AG08395 (cell line): ENCODE results near the gene PHYHD1.

Experiments
- DNase-seq: peaks from one replicate; pipeline ENCODE4 v3.0.0; 2012; ENCODE audit warnings: mixed read lengths, low spot score

The PHYHD1 gene

DNA sequence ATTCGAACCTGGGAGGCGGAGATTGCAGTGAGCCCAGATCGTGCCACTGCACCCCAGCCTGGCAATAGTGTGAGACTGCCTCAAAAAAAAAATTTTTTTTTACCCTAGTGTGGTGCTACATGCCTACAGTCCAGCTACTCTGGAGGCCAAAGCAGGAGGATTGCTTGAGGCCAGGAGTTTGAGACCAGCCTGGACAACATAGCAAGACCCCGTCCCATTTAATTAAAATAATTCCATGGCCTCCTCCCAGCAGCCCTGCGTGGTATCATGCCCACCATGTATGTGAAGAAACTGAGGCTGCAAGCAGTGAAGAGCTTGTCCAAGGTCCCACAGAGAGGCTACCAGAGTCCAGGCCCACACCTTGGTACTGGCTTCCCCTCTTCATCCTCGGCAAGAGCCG, 19.4 kb upstream of the PHYHD1 start:
- DNase-seq = no peak

DNA sequence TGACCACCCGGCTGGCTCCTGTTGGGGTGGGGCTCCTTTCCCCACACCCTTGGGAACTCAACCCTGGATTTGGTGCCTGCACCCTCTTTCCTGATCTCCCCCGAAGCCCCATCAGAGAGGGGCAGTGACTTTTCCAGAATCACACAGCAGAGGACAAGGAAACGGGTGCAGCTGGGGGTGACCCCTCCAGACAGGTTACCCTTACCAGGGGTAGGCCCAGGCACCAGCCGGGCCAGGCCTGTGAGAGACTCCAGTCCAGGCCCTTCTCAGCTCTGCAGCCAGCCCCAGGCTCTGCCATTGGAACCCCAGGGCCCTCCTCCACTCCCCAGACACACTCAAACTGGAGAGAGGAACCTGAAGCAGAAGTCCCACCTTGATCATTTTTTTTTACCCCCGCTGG, 19.0 kb upstream of the PHYHD1 start:
- DNase-seq = no peak

DNA sequence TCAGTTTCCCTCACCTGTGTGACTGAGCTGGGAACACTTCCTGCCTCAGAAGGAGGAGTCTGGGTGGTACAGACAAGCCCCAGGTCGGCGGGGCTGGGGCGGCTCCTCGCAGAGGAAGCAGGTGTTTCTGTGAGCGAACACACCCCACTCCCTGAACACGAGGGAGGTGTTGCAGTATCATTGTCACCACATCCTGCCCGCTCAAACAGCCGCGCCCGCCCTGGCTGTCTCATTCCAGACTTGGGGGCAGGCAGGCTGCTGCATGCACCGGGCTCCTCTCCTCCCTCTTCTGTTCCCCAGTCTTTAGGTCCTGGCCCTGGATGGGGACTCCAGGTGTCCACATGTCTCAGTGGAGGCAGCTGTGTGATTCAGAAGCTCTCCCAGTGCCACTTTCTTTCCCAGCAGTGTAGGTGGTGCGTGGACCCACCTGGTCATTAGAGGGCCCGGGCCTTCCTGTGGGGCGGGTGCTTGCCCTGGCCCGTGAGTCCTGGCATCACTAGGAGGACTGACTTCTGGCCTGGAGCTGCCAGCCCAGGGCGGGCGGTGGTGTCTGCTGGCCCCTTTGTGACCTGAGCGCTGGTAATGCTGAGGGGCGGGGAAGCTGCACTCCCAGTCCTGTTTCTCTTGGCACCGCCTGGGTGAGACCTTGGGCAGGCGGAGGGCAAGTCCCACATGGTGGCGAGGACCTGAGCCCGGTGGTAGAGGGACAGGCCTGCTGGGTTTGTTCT, 18.3 kb upstream of the PHYHD1 start:
- no peak for DNase-seq

DNA sequence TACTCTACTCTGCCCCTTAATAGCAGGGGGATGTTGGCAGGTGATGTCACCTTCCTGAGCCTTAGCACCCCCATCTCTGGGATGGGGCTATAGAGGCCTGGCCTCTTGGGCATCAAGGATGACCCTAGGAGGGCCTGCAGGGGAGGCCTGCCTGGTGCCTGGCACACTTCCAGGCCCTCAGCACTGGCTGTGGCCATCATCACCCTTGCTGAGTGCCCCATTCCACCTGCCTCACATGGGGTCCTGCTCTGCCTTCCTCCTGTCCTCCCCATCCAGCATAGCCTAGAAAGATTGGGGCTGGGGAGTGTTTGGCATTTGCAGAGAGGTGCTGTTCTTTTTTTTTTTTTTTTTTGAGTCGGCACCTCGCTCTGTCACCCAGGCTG, 17.7 kb upstream of the PHYHD1 start:
- no peak for DNase-seq

DNA sequence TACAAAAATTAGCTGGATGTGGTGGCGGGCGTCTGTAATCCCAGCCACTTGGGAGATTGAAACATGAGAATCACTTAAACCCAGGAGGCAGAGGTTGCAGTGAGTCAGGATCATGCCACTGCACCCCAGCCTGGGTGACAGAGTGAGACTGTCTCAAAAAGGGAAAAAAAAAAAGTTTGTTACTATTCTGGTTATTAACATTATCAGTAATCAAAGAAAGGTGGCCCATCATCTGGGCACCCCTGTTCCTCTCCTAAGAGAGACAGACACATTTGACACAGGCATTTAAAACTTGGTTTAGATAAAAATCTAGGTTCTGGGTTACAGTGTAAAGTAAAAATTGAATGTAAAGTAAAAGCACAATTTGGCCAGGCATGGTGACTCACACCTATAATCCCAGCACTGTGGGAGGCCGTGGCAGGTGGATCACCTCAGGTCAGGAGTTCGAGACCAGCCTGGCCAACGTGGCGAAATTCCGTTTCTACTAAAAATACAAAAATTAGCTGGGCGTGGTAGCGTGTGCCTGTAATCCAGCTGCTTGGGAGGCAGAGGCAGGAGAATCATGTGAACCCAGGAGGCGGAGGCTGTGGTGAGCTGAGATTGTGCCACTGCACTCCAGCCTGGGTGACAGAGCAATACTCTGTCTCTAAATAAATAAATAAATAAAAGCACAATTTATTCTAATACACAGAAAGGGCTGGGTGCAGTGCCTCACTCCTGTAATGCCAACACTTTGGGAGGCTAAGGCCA, 16.7 kb upstream of the PHYHD1 start:
- DNase-seq = no peak

DNA sequence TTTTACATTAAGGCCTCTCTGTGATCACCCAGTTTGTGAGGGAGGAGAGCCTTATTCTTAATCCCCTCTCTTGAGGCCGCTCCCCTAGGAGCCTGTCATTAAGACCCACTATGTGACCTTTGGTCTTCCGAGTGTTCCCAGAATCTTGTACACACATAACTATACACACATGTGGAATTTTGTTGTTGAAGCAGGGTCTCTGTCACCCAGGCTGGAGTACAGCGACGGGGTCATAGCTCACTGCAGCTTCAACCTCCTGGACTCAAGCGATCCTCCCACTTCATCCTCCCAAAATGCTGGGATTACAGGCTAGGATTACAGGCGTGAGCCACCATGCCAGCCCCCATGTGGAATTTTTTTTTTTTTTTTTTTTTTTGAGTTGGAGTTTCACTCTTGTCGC, 14.8 kb upstream of the PHYHD1 start:
- DNase-seq = no peak

DNA sequence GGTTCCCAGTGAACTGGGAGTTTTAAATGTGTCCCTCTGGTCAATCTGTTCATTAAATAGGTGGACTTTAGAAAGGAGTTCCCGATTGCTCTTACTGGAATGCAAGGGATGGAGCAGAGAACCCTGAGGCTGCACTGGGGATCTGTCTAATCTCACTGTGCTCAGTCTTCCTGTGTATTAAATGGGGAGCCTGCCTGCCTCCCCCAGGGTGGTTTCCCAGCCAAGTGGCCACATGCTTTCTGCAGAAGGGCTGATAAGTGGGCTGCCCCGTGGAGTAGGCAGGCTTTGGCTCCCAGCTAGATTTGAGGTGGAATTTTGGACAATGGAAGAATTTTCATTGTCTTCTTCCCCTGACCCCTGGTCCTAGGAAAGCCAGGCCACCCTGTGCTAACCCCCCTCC, 14.0 kb upstream of the PHYHD1 start:
- DNase-seq = no peak

DNA sequence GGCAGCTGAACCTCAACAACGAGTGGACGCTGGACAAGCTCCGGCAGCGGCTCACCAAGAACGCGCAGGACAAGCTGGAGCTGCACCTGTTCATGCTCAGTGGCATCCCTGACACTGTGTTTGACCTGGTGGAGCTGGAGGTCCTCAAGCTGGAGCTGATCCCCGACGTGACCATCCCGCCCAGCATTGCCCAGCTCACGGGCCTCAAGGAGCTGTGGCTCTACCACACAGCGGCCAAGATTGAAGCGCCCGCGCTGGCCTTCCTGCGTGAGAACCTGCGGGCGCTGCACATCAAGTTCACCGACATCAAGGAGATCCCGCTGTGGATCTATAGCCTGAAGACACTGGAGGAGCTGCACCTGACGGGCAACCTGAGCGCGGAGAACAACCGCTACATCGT, 12.4 kb upstream of the PHYHD1 start:
- DNase-seq = no peak

DNA sequence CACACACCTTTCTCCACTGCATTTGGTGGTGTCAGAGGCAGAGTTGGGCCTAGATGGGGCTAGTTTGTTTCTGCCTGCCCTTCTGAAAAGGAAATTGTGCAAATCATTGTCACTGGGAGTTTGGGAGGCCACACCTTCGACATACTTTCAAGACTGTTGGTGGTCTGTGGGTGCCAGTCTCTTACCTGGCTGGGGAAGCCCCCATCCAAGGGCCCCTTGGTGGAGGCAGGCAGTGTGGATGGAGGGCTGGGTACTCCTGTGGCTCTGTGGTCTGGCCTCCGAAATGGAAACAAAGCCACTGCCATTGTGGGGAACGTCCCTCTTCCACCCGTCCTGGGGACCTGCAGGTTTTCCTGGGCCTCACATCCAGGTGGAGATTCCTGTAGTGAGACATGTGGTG, 10.9 kb upstream of the PHYHD1 start:
- no peak for DNase-seq

DNA sequence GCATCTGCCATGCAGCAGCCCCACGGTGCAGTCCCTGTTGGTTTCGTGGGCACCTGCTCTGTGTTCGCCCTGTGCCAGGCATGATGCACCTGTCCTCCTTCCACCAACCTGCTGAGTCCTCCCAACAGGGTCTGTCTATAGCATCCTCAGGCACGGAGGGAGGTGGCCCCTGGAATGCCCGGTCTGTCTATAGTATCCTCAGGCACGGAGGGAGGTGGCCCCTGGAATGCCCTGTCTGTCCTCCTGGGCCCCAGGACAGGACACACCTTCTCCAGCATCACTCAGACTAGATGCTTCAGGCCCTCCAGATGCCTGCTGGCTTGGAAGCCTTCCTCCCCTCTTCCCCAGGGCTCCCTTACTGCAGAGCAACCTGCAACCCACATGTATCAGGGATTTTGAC, 9.9 kb upstream of the PHYHD1 start:
- DNase-seq = no peak

DNA sequence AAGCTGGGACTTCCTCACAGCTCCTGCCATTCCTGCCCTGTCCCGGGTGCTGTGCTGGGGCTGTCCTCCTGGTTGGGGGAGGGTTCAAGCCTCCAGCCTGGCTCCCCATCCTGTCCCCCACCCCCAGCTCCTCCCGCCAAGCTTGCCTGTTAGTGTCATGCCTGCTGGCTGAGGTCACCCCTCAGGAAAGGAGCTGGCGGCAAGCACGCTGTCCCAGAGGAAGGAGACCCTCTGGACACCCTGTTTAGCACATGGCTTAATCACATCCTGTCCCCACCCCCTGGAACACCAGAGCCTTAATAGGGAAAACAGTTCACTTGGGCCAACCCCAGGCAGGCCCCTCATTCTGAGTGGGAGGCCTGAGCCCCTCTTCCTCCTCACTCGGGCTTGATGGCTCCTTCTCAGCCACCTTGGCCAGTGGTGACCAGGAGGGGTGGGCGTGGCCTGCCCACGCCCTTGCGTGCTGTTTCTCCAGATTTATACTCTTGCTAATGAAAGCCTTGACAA, 9.2 kb upstream of the PHYHD1 start:
- DNase-seq = peak; percentile 69

DNA sequence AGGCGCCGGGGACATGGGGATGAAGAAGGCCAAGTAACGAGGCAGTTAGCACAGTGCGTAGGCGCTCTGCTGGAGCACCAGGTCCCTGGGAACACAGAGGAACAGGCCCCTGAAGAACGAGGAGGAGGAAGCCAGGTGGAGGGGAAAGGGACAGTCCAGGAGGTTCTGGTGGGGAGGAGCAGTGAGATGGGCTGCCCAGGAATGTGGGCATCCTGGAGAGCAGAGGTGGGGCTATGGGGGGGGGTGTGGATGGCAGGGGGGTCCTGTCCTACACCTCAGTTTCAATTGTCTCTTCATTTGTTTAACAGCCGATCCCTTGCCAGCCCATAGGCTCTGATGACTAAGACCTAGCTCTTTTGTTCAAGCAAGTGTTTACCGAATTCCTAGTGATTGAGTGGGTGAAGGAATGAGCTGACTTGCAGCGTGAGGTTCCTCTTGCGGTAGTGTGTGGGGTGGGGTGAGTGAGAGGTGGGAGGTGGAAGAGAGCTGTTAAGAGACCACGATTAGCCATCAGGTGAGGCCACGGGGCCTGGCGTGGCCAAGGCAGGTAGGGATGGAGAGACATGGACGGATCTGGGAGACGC, 8.4 kb upstream of the PHYHD1 start:
- DNase-seq = peak; percentile 78

DNA sequence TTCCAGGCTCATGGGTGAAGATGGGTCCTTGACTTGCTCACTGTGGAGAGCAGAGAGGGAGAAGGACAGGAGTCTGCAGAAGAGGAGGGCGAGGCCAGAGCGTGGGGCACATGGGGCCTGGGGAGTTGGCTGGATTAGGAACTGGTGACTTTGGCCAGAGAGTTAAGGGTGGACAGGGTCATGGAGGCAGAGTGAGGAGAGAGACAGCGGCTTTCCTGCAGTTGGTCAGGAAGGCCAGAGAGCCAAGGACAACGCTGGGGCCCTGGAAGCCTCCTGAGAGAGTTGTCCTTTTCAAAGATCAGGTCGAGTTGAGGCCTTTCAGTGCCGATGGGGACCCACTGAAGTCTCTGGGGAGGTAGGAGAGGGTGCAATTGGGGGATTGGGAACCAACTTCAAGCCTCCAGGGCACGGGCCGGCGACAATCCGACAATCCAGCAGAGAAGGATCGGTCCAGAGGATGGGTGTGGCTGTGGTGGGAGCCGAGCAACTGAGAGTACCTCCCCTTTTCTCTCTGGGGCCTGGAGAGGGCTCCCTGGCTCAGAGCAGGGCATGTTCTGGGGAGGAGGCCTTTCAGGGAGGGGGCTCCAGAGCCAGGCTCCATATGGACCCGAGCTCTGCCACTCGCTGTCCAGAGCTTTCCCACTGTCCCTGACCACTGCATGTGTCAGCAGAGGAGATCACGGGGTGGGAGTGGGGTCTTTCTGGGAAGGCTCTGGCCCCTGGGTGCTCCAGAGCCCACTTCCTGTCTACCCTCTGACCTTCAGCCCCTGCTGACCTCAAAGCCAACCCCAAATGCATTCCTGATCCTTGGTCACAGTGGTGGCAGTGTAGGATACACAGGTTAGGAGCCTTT, 7.5 kb upstream of the PHYHD1 start:
- DNase-seq = peak; percentile 44

DNA sequence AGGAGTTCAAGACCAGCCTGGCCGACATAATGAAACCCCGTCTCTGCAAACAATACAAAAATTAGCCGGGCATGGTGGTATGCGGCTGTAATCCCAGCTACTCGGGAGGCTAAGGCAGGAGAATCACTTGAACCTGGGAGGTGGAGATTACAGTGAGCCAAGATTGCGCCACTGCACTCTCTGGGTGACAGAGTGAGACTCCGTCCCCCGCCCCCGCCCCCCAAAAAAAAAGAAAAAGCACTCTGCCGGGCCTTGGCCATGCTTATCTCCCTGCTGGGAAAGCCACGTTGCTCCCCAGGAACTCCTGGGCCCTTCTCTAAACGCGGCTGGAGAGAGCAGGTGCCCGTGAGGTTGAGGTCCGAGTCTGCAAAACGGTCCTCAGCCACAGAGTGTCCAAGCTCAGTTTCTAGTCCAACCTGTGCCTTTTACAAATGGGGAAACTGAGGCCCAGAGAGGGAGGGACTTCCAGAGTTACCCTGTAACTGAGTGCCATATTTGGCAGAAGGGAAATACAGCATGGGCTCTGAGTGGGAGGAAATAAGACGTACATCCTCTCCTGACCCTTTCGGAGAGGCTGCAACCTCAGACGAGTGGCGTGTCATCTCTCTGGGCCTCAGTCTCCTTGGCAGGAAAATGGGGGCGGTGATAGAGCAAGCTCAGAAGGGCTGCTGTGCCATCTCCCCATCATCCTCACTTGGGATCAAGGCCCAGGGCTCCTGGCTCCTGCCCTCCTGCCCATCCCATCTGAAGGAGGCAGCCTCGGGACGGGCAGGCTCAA, 6.6 kb upstream of the PHYHD1 start:
- no peak for DNase-seq

DNA sequence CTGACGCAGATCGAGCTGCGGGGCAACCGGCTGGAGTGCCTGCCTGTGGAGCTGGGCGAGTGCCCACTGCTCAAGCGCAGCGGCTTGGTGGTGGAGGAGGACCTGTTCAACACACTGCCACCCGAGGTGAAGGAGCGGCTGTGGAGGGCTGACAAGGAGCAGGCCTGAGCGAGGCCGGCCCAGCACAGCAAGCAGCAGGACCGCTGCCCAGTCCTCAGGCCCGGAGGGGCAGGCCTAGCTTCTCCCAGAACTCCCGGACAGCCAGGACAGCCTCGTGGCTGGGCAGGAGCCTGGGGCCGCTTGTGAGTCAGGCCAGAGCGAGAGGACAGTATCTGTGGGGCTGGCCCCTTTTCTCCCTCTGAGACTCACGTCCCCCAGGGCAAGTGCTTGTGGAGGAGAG, 4.6 kb upstream of the PHYHD1 start:
- DNase-seq = peak; percentile 41

DNA sequence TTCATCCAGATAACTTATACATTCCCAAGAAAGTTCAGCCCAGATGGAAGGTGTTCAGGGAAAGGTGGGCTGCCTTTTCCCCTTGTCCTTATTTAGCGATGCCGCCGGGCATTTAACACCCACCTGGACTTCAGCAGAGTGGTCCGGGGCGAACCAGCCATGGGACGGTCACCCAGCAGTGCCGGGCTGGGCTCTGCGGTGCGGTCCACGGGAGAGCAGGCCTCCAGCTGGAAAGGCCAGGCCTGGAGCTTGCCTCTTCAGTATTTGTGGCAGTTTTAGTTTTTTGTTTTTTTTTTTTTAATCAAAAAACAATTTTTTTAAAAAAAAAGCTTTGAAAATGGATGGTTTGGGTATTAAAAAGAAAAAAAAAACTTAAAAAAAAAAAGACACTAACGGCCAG, 4.0 kb upstream of the PHYHD1 start:
- no peak for DNase-seq

DNA sequence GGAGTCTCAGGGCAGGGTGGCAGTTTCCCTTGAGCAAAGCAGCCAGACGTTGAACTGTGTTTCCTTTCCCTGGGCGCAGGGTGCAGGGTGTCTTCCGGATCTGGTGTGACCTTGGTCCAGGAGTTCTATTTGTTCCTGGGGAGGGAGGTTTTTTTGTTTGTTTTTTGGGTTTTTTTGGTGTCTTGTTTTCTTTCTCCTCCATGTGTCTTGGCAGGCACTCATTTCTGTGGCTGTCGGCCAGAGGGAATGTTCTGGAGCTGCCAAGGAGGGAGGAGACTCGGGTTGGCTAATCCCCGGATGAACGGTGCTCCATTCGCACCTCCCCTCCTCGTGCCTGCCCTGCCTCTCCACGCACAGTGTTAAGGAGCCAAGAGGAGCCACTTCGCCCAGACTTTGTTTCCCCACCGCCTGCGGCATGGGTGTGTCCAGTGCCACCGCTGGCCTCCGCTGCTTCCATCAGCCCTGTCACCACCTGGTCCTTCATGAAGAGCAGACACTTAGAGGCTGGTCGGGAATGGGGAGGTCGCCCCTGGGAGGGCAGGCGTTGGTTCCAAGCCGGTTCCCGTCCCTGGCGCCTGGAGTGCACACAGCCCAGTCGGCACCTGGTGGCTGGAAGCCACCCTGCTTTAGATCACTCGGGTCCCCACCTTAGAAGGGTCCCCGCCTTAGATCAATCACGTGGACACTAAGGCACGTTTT, 3.5 kb upstream of the PHYHD1 start:
- DNase-seq = peak; percentile 86

DNA sequence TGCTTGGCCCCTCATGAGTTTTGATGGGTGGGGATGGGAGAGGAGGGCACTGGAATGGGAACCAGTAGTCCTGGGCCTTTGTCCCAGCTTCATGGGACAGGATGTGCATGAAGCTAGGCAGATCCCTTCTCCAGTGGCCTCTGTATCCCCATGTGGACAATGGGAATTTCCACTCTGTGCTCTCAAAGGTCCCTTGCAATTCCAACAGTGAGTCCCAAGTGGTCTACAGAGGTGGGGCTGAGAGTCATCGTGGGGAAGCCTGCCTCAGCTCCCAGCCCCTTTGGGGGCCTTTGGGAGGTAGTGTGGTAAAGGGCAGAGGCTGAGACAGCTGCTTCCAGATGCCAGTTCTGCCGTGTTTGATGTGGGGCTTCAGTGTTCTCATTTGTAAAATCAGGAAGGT, 1.9 kb upstream of the PHYHD1 start:
- DNase-seq = no peak

DNA sequence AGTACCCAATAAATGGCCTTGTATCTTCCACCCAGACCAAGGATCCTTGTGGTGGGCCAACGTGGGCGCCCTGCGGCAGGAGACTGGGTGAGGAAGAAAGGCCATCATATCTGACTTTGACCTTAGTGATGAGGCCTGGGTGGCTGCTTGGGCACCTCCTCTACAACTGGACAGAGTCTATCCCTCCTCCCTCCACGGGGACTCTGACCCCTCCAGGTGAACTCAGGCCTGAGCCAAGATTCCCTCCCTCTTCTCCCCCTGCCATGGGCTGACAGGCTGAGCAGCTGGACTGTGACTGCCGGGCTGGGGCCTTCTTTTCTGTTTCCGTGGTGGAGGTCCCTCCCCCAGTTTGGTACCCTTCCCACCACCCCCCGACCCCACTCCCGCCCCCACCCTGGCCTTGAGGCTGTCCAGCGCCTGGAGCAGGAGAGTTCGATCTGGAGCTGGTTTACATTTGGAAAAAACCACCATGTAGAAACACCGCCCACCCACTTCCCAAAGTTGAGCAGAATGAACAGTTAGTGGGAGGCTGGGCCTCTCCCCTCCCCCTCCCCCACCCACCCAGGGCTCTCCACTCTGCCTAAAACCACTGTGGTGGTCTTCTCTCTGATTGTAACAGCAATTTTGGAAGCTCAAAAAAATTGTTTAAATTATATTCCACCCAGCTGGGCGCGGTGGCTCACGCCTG, 1.2 kb upstream of the PHYHD1 start:
- DNase-seq = no peak
